GM19468 (cell line): ENCODE results near the gene DRC7.
"Not testable (repeated sequence)": the region's sequence is repeated elsewhere in the genome, so short reads cannot be mapped to it uniquely, and the experiment has no call there.

Experiments used
- ATAC-seq: cut with Tn5 transposase; IDR thresholded peaks from one replicate; pipeline ENCODE4 v1.9.1; 2021; ENCODE audit warnings: mild to moderate bottlenecking, moderate library complexity, moderate number of reproducible peaks; ENCODE audit not compliant: unreplicated experiment; ENCODE audit errors: extremely low read depth

DRC7 gene

GRCh38 chr16:57660715-57661463 is 33.7 kb upstream of the DRC7 start:
- ATAC-seq: no peak

- no peak for ATAC-seq
Observed at GRCh38 chr16:57661510-57661909, 33.1 kb upstream of the DRC7 start.

GRCh38 chr16:57661936-57662906 is 32.4 kb upstream of the DRC7 start:
- no peak for ATAC-seq

- ATAC-seq: no peak
Observed at GRCh38 chr16:57663436-57663835, 31.2 kb upstream of the DRC7 start.

DNA sequence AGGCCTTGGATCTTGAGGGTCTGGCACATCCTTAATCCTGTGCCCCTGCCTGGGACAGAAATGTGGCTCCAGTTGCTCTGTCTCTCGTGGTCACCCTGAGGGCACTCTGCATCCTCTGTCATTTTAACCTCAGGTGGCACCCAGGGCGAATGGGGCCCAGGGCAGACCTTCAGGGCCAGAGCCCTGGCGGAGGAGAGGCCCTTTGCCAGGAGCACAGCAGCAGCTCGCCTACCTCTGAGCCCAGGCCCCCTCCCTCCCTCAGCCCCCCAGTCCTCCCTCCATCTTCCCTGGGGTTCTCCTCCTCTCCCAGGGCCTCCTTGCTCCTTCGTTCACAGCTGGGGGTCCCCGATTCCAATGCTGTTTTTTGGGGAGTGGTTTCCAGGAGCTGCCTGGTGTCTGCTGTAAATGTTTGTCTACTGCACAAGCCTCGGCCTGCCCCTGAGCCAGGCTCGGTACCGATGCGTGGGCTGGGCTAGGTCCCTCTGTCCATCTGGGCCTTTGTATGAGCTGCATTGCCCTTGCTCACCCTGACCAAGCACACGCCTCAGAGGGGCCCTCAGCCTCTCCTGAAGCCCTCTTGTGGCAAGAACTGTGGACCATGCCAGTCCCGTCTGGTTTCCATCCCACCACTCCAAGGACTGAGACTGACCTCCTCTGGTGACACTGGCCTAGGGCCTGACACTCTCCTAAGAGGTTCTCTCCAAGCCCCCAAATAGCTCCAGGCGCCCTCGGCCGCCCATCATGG is 30.5 kb upstream of the DRC7 start:
- ATAC-seq: no peak

DNA sequence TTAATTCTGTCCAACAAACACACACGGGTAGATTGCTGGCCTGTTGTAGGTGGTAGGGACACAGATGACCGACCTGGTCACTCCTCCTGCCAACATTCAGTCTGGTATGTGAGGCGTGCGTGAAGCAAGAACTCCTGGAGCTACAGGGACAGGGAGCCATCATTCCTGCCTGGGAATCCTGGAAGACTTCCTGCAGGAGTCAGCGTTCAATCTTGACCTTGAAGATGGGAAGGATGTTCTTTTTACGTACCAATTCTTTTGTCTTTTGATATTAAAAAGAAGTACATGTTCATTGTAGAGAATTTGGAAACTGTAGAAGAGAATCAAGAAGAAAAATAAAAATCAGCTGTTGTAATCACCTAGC is 30.0 kb upstream of the DRC7 start:
- no peak for ATAC-seq

GRCh38 chr16:57665541-57665940 is 29.1 kb upstream of the DRC7 start:
- ATAC-seq: no peak

- ATAC-seq: no peak
Observed at GRCh38 chr16:57666353-57667047, 28.1 kb upstream of the DRC7 start.

DNA sequence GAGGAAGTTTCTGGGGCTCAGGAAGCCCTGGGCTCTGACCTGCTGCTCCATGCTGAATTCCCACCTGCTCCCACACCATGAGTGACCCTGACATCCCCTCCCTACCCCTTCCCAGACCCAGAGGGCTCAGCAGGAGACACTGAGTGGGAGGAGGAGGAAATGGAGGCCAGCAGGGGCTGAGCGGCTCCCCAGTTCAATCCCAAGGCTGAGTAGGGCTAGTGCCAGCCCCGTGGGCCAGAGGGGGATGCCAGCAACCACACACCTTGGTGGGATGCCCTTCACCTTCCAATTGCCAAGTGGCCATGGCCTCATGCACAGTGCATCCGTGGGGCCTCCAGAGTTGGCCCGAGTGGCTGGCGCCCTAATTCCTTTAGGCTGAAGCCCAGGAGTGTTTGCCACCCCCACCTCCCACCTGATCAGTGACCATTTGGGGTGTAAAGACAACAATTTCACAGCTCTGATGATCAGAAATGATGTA is 27.5 kb upstream of the DRC7 start:
- no peak for ATAC-seq

GRCh38 chr16:57667526-57668262 is 26.9 kb upstream of the DRC7 start:
- no peak for ATAC-seq

DNA sequence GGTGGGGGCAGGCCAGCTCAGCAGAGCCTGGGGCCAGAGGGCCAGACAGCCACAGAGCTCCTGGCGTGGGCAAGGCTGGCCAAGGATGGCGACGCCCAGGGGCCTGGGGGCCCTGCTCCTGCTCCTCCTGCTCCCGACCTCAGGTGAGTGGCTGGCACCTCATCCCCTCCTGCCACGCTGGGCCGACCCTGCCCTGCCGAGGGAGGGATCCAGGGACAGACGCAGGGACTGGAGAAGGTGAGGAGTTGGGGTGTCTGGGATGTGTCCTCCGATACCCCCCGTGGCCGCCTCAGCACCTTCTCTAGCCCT is 26.4 kb upstream of the DRC7 start, which contains the start of gene ADGRG3:
ADGRG3 (plus strand) TSS at position 44 of the 309 bp plus-strand sequence; CDS start at position 86, 42 bp downstream.
- ATAC-seq: no peak

- no peak for ATAC-seq
Observed at GRCh38 chr16:57668630-57669475, 25.8 kb upstream of the DRC7 start.

- ATAC-seq: no peak
Observed at GRCh38 chr16:57669476-57670162, 25.0 kb upstream of the DRC7 start.

GRCh38 chr16:57670196-57670595 is 24.4 kb upstream of the DRC7 start:
- no peak for ATAC-seq

- ATAC-seq: not testable (repeated sequence)
Observed at GRCh38 chr16:57671451-57671850, 23.2 kb upstream of the DRC7 start.

- no peak for ATAC-seq
Observed at GRCh38 chr16:57672416-57672815, 22.2 kb upstream of the DRC7 start.

- no peak for ATAC-seq
Observed at GRCh38 chr16:57672824-57673223, 21.8 kb upstream of the DRC7 start.
